ENCODE measurements around the gene HTR2C. TPM values are rescaled to one million over a fixed set of nuclear protein-coding genes. Genes with fewer than 3 reads are reported as not detected.

Gene HTR2C
- total RNA-seq, 3 donors from 2014 or later: not detected

DNA sequence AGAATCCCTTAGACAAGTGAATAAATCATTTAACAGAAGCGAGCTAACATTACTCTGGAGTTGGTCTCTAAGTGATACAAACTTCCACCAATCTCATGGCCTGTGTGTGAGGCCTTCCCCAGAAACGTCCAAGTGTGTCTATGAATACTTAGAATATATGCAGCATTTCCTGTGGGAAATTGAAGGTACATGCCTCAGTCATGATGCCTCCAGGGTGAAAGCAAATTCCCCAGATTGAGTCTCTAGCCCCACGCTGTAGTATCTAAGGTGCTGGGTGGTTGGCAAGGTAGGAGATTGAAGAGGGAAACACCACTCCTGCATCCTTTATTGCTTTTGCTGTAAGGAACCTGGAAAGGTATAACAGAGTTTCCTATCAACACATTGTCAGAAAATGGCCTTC lies 319.7 kb downstream of the HTR2C start:
- no peaks in the 10 kb centered on the region for H3K4me1 ChIP-seq (ENCODE audit: low read depth)
- H3K4me3 ChIP-seq: no peak overlapping the region
- ATAC-seq (no peak), DNase-seq (no peak)
- intact Hi-C loops (cut with DNase I, micrococcal nuclease): no loop called here
- H3K36me3 ChIP-seq (ENCODE audit: low read depth): no peaks in the 10 kb centered on the region
- TF ChIP-seq, protein P1, sequence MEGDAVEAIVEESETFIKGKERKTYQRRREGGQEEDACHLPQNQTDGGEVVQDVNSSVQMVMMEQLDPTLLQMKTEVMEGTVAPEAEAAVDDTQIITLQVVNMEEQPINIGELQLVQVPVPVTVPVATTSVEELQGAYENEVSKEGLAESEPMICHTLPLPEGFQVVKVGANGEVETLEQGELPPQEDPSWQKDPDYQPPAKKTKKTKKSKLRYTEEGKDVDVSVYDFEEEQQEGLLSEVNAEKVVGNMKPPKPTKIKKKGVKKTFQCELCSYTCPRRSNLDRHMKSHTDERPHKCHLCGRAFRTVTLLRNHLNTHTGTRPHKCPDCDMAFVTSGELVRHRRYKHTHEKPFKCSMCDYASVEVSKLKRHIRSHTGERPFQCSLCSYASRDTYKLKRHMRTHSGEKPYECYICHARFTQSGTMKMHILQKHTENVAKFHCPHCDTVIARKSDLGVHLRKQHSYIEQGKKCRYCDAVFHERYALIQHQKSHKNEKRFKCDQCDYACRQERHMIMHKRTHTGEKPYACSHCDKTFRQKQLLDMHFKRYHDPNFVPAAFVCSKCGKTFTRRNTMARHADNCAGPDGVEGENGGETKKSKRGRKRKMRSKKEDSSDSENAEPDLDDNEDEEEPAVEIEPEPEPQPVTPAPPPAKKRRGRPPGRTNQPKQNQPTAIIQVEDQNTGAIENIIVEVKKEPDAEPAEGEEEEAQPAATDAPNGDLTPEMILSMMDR (IDR thresholded peaks at IDR 0.05): no peak
- no peaks in the 10 kb centered on the region for H3K9me3 ChIP-seq

GRCh38 chrX:114905251-114905650 lies 321.4 kb downstream of the HTR2C start:
- no peak for ATAC-seq
- Histone ChIP-seq H3K4me1 (ENCODE audit: low read depth) (no peaks in the 10 kb centered on the region), H3K4me3 (no peak overlapping the region), H3K9me3 (no peaks in the 10 kb centered on the region), H3K36me3 (ENCODE audit: low read depth) (no peaks in the 10 kb centered on the region)
- TF ChIP-seq, protein P1 (IDR thresholded peaks at IDR 0.05): no peak
- no peak for DNase-seq
- intact Hi-C loops (cut with DNase I, micrococcal nuclease): no loop called here

GRCh38 chrX:114906984-114907510 lies 323.2 kb downstream of the HTR2C start:
- TF ChIP-seq, protein P1 (IDR thresholded peaks at IDR 0.05): no peak

DNA sequence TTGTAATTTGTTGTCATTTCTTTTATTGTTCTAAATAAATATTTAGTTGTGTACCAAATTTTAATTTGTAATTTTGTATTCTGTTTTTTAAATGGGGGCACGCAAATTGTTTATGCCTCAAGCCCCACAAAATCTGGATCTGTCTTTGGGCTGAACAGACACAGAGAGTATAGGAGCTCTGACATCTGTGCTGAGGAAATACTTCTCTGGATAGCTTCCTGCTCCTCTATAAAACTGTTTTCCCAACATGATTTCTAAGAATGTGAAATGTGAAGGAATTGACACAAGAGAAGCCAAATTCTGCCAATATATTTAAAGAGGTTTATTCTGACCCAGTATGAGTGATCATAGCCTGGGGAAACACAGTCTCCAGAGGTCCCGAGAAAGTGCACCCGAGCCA lies 340.5 kb downstream of the HTR2C start:
- intact Hi-C loops (cut with DNase I, micrococcal nuclease): no loop called here
- TF ChIP-seq, protein P1 (IDR thresholded peaks at IDR 0.05): no peak
- no peak for ATAC-seq
- no peak for DNase-seq
- no peak overlapping the region for H3K4me3 ChIP-seq
- no peaks in the 10 kb centered on the region for H3K9me3 ChIP-seq
- H3K36me3 ChIP-seq (ENCODE audit: low read depth): no peaks in the 10 kb centered on the region
- no peaks in the 10 kb centered on the region for H3K4me1 ChIP-seq (ENCODE audit: low read depth)

More at GRCh38 chrX:114906984-114907510, 323.2 kb downstream of the HTR2C start:
- no peak for ATAC-seq
- H3K9me3 ChIP-seq: no peaks in the 10 kb centered on the region
- intact Hi-C loops (cut with DNase I, micrococcal nuclease): no loop called here
- H3K36me3 ChIP-seq (ENCODE audit: low read depth): no peaks in the 10 kb centered on the region
- no peak overlapping the region for H3K4me3 ChIP-seq
- DNase-seq: no peak
- no peaks in the 10 kb centered on the region for H3K4me1 ChIP-seq (ENCODE audit: low read depth)

DNA sequence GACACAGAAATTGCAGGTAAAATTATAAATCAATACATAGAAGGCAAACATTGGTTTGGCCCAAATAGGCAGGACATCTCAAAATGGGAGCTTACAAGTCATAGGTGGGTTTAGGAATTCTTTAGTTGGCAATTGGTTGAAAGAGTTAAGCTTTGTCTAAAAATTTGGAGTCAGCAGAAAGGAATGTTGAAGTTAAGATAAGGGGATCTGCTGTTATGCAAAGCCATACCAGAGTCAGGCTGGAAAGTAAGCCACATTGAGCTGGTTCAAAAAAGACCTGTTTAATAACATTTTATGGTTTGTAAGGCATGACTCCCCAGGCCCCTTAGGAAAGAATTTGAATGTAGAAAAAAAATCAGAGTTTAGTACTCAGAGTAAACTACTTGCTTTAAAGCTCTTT lies 341.0 kb downstream of the HTR2C start:
- TF ChIP-seq, protein P1 (IDR thresholded peaks at IDR 0.05): no peak
- no peak overlapping the region for H3K4me3 ChIP-seq
- intact Hi-C loops (cut with DNase I, micrococcal nuclease): no loop called here
- no peaks in the 10 kb centered on the region for H3K9me3 ChIP-seq
- ATAC-seq: no peak
- no peaks in the 10 kb centered on the region for H3K4me1 ChIP-seq (ENCODE audit: low read depth)
- no peak for DNase-seq
- H3K36me3 ChIP-seq (ENCODE audit: low read depth): no peaks in the 10 kb centered on the region

- DNase-seq: no peak
- no peak overlapping the region for H3K4me3 ChIP-seq
- intact Hi-C loops (cut with DNase I, micrococcal nuclease): no loop called here
- peaks cover 2% of the 10 kb centered on the region for H3K9me3 ChIP-seq
- no peaks in the 10 kb centered on the region for H3K36me3 ChIP-seq (ENCODE audit: low read depth)
- H3K4me1 ChIP-seq (ENCODE audit: low read depth): no peaks in the 10 kb centered on the region
- no peak for ATAC-seq
- TF ChIP-seq, protein P1 (IDR thresholded peaks at IDR 0.05): no peak
Measured at GRCh38 chrX:114930227-114930626, 346.3 kb downstream of the HTR2C start.
